HPDE6-E6E7 (cell line): ENCODE results near the gene GNB5.
"Not testable (repeated sequence)": the region's sequence is repeated elsewhere in the genome, so short reads cannot be mapped to it uniquely, and the experiment has no call there.

ENCODE experiments used
- DNase-seq: peaks from one replicate; pipeline ENCODE4 v3.0.0; 2011; ENCODE audit warnings: missing footprints; ENCODE audit errors: extremely low spot score

GNB5 gene

GRCh38 chr15:52191207-52191606 lies at the start of gene GNB5:
GNB5 (minus strand) TSS chr15:52191392; CDS start chr15:52184676, 6,716 bp downstream.
- DNase-seq = no peak

- DNase-seq = no peak
Measured at GRCh38 chr15:52240166-52240565, 49.0 kb upstream of the GNB5 start.

- DNase-seq = not testable (repeated sequence)
Measured at GRCh38 chr15:52238989-52239525, 47.9 kb upstream of the GNB5 start.

GRCh38 chr15:52238149-52238548 lies 47.0 kb upstream of the GNB5 start:
- DNase-seq = no peak

- no peak for DNase-seq
Measured at GRCh38 chr15:52236013-52236412, 44.8 kb upstream of the GNB5 start.

GRCh38 chr15:52234596-52235541 lies 43.7 kb upstream of the GNB5 start:
- no peak for DNase-seq

- DNase-seq = no peak
Measured at GRCh38 chr15:52233405-52233804, 42.2 kb upstream of the GNB5 start.

GRCh38 chr15:52232327-52232726 lies 41.1 kb upstream of the GNB5 start:
- DNase-seq = no peak

GRCh38 chr15:52230073-52230472 lies 38.9 kb upstream of the GNB5 start:
- DNase-seq = no peak

GRCh38 chr15:52228921-52229320 lies 37.7 kb upstream of the GNB5 start:
- peak; percentile 77 for DNase-seq

- DNase-seq = peak; percentile 65
Measured at GRCh38 chr15:52227456-52227855, 36.3 kb upstream of the GNB5 start.

GRCh38 chr15:52225230-52225629 lies 34.0 kb upstream of the GNB5 start:
- no peak for DNase-seq

GRCh38 chr15:52224211-52224610 lies 33.0 kb upstream of the GNB5 start:
- no peak for DNase-seq

- DNase-seq = no peak
Measured at GRCh38 chr15:52221730-52222129, 30.5 kb upstream of the GNB5 start.

GRCh38 chr15:52220937-52221660 lies 29.9 kb upstream of the GNB5 start:
- DNase-seq = no peak

GRCh38 chr15:52220251-52220650 lies 29.1 kb upstream of the GNB5 start:
- no peak for DNase-seq

GRCh38 chr15:52218816-52219215 lies 27.6 kb upstream of the GNB5 start:
- DNase-seq = no peak

- no peak for DNase-seq
Measured at GRCh38 chr15:52218371-52218770, 27.2 kb upstream of the GNB5 start.

GRCh38 chr15:52217186-52217585 lies 26.0 kb upstream of the GNB5 start:
- no peak for DNase-seq

GRCh38 chr15:52214553-52214952 lies 23.4 kb upstream of the GNB5 start:
- no peak for DNase-seq

- DNase-seq = no peak
Measured at GRCh38 chr15:52213206-52213605, 22.0 kb upstream of the GNB5 start.

- DNase-seq = peak; percentile 49
Measured at GRCh38 chr15:52208306-52208946, 17.2 kb upstream of the GNB5 start.
